ENCODE results near the gene FRMD4A. TPM values are rescaled to one million over a fixed set of nuclear protein-coding genes. Genes with fewer than 3 reads are reported as not detected.
A peak's percentile ranks its signal among the peaks of the same experiment; 100 is the strongest.
"Not testable (repeated sequence)": the region's sequence is repeated elsewhere in the genome, so short reads cannot be mapped to it uniquely, and the experiment has no call there.

Gene FRMD4A
- total RNA-seq, 1 experiment from 2014 or later: 60.8 TPM

GRCh38 chr10:13767676-13768178, 563.0 kb downstream of the FRMD4A start:
- DNase-seq (ENCODE audit: low read depth): no peak

- not testable (repeated sequence) for DNase-seq (ENCODE audit: low read depth)
These were observed 563.6 kb downstream of the FRMD4A start for GRCh38 chr10:13767148-13767547.

GRCh38 chr10:13765641-13766341, 564.9 kb downstream of the FRMD4A start:
- no peak for DNase-seq (ENCODE audit: low read depth)

GRCh38 chr10:13761490-13762091, 569.1 kb downstream of the FRMD4A start:
- no peak for DNase-seq (ENCODE audit: low read depth)

GRCh38 chr10:13759168-13759567, 571.6 kb downstream of the FRMD4A start:
- DNase-seq (ENCODE audit: low read depth): no peak

- DNase-seq (ENCODE audit: low read depth): no peak
These were observed 572.0 kb downstream of the FRMD4A start for GRCh38 chr10:13758756-13759155.

GRCh38 chr10:13758312-13758711, 572.4 kb downstream of the FRMD4A start:
- DNase-seq (ENCODE audit: low read depth): peak; percentile 64

- no peak for DNase-seq (ENCODE audit: low read depth)
These were observed 576.4 kb downstream of the FRMD4A start for GRCh38 chr10:13754277-13754676.

GRCh38 chr10:13751191-13751764, 579.4 kb downstream of the FRMD4A start:
- no peak for DNase-seq (ENCODE audit: low read depth)

GRCh38 chr10:13750299-13751190, 580.2 kb downstream of the FRMD4A start:
- DNase-seq (ENCODE audit: low read depth): no peak

GRCh38 chr10:13745271-13745670, 585.5 kb downstream of the FRMD4A start:
- no peak for DNase-seq (ENCODE audit: low read depth)

- no peak for DNase-seq (ENCODE audit: low read depth)
These were observed 586.8 kb downstream of the FRMD4A start for GRCh38 chr10:13743963-13744362.

- DNase-seq (ENCODE audit: low read depth): no peak
These were observed 587.5 kb downstream of the FRMD4A start for GRCh38 chr10:13743101-13743693.

- no peak for DNase-seq (ENCODE audit: low read depth)
These were observed 589.3 kb downstream of the FRMD4A start for GRCh38 chr10:13741438-13741837.

- DNase-seq (ENCODE audit: low read depth): no peak
These were observed 590.3 kb downstream of the FRMD4A start for GRCh38 chr10:13740461-13740860.

- no peak for DNase-seq (ENCODE audit: low read depth)
These were observed 591.5 kb downstream of the FRMD4A start for GRCh38 chr10:13739183-13739582.

- no peak for DNase-seq (ENCODE audit: low read depth)
These were observed 594.2 kb downstream of the FRMD4A start for GRCh38 chr10:13736506-13736905.

GRCh38 chr10:13734151-13734550, 596.6 kb downstream of the FRMD4A start:
- no peak for DNase-seq (ENCODE audit: low read depth)

GRCh38 chr10:13733071-13733470, 597.7 kb downstream of the FRMD4A start:
- DNase-seq (ENCODE audit: low read depth): no peak

GRCh38 chr10:13732465-13732881, 598.3 kb downstream of the FRMD4A start:
- DNase-seq (ENCODE audit: low read depth): no peak

- DNase-seq (ENCODE audit: low read depth): no peak
These were observed 598.9 kb downstream of the FRMD4A start for GRCh38 chr10:13731799-13732198.
